Activated naive CD4-positive, alpha-beta T cell treated with anti-CD3 and anti-CD28 coated beads, Interleukin-2, amount 50 U/mL, for 72 hours (primary cell): ENCODE data around the gene RUVBL2. TPM values are rescaled to one million over a fixed set of nuclear protein-coding genes. Genes with fewer than 3 reads are reported as not detected.
A peak's percentile ranks its signal among the peaks of the same experiment; 100 is the strongest.

Source experiments
- ATAC-seq, 2 donors: fragments of 150-1000 bp; cut with Tn5 transposase; 2 replicates each; pipeline ENCODE4 v1.10.0; 2021; ENCODE audit warnings: mild to moderate bottlenecking in 2 of 2, moderate library complexity in 2 of 2
- DNase-seq, 2 donors: peaks; one replicate each; pipeline ENCODE4 v3.0.0; 2021 to 2022; ENCODE audit warnings: low spot score in 2 of 2
- H3K27ac Mint-ChIP-seq, 2 donors: one replicate each; pipeline ENCODE4 v1.8.0; 2022; ENCODE audit warnings: mild to moderate bottlenecking in 2 of 2, mixed read lengths in 2 of 2
- H3K36me3 Mint-ChIP-seq, 2 donors: one replicate each; pipeline ENCODE4 v1.8.0; 2022; ENCODE audit warnings: mixed read lengths in 2 of 2
- H3K9me3 Mint-ChIP-seq, 2 donors: one replicate each; pipeline ENCODE4 v1.8.0; 2022; ENCODE audit warnings: mixed read lengths in 2 of 2
- total RNA-seq, 2 donors: library from RNA; stranded (reverse); gene quantifications; one replicate each; pipeline ENCODE4 v1.2.3, GENCODE V29; 2022

The RUVBL2 gene
- total RNA-seq, 2 donors from 2014 or later = 135 to 160 TPM

GRCh38 chr19:48961673-48962028 is 32.0 kb upstream of the RUVBL2 start:
- Mint-ChIP-seq H3K36me3 (peaks cover 21 to 36% of the 10 kb centered on the region in 2 donors), H3K9me3 (no peaks in the 10 kb centered on the region), H3K27ac (peak overlapping the region; percentile 94 to 96)
- DNase-seq = no peak
- ATAC-seq = no peak

- ATAC-seq (peak; percentile 13 to 23), DNase-seq (peak; percentile 54 to 78)
- no peaks in the 10 kb centered on the region for H3K9me3 Mint-ChIP-seq
- H3K36me3 Mint-ChIP-seq = peaks cover 21 to 33% of the 10 kb centered on the region in 2 donors
- peak overlapping the region; percentile 94 to 96 for H3K27ac Mint-ChIP-seq
These were observed 31.4 kb upstream of the RUVBL2 start for GRCh38 chr19:48962029-48962848.

- Mint-ChIP-seq H3K36me3 (peaks cover 22 to 28% of the 10 kb centered on the region in 2 donors), H3K9me3 (no peaks in the 10 kb centered on the region), H3K27ac (peak overlapping the region; percentile 94 to 96)
- no peak for ATAC-seq
- DNase-seq = no peak
These were observed 30.9 kb upstream of the RUVBL2 start for GRCh38 chr19:48962849-48963165.

- Mint-ChIP-seq H3K36me3 (peaks cover 22 to 23% of the 10 kb centered on the region in 2 donors), H3K27ac (peak overlapping the region; percentile 96 to 100), H3K9me3 (no peaks in the 10 kb centered on the region)
- ATAC-seq = peak in 1 of 2 donors; percentile 44
- DNase-seq = peak; percentile 64 to 85
These were observed 30.1 kb upstream of the RUVBL2 start for GRCh38 chr19:48963371-48964204.

- H3K27ac Mint-ChIP-seq = peak overlapping the region; percentile 96 to 100
- peaks cover 19 to 22% of the 10 kb centered on the region in 2 donors for H3K36me3 Mint-ChIP-seq
- DNase-seq = peak in 1 of 2 donors; percentile 61
- ATAC-seq = no peak
- H3K9me3 Mint-ChIP-seq = no peaks in the 10 kb centered on the region
These were observed 29.3 kb upstream of the RUVBL2 start for GRCh38 chr19:48964205-48965039.

- DNase-seq = peak; percentile 95 to 96
- Mint-ChIP-seq H3K9me3 (no peaks in the 10 kb centered on the region), H3K36me3 (peaks cover 19 to 22% of the 10 kb centered on the region in 2 donors), H3K27ac (peak within 1 kb of the TSS; percentile 96 to 100)
- peak; percentile 66 to 72 for ATAC-seq
These were observed 28.5 kb upstream of the RUVBL2 start, which contains the start of gene FTL for GRCh38 chr19:48965040-48965805. Gene FTL, plus strand, starts transcription at chr19:48965309. Its CDS starts 199 bp downstream, at chr19:48965508.

GRCh38 chr19:48965806-48966540 is 27.7 kb upstream of the RUVBL2 start:
- DNase-seq (peak in 1 of 2 donors; percentile 83), ATAC-seq (peak; percentile 30 to 48)
- Mint-ChIP-seq H3K9me3 (no peaks in the 10 kb centered on the region), H3K36me3 (peaks cover 19 to 22% of the 10 kb centered on the region in 2 donors), H3K27ac (peak overlapping the region; percentile 96 to 100)

- Mint-ChIP-seq H3K36me3 (peaks cover 19 to 22% of the 10 kb centered on the region in 2 donors), H3K9me3 (no peaks in the 10 kb centered on the region), H3K27ac (peak overlapping the region; percentile 96 to 100)
- ATAC-seq (no peak), DNase-seq (no peak)
These were observed 26.9 kb upstream of the RUVBL2 start for GRCh38 chr19:48966541-48967345.

GRCh38 chr19:48967346-48968178 is 26.1 kb upstream of the RUVBL2 start:
- peak overlapping the region; percentile 96 to 100 for H3K27ac Mint-ChIP-seq
- DNase-seq = no peak
- no peak for ATAC-seq
- peaks cover 19 to 22% of the 10 kb centered on the region in 2 donors for H3K36me3 Mint-ChIP-seq
- H3K9me3 Mint-ChIP-seq = no peaks in the 10 kb centered on the region

GRCh38 chr19:48968179-48968661 is 25.5 kb upstream of the RUVBL2 start:
- no peak for DNase-seq
- no peak for ATAC-seq
- Mint-ChIP-seq H3K9me3 (no peaks in the 10 kb centered on the region), H3K36me3 (peaks cover 19 to 22% of the 10 kb centered on the region in 2 donors), H3K27ac (peak overlapping the region; percentile 51 to 96)

- DNase-seq (no peak), ATAC-seq (no peak)
- H3K27ac Mint-ChIP-seq = peak overlapping the region in 1 of 2 donors; percentile 96
- H3K36me3 Mint-ChIP-seq = peaks cover 19 to 22% of the 10 kb centered on the region in 2 donors
- H3K9me3 Mint-ChIP-seq = no peaks in the 10 kb centered on the region
These were observed 24.9 kb upstream of the RUVBL2 start for GRCh38 chr19:48968813-48969218.

GRCh38 chr19:48969276-48970138 is 24.2 kb upstream of the RUVBL2 start:
- ATAC-seq = peak in 1 of 2 donors; percentile 7
- H3K36me3 Mint-ChIP-seq = peaks cover 19 to 22% of the 10 kb centered on the region in 2 donors
- H3K27ac Mint-ChIP-seq = peak overlapping the region; percentile 44 to 96
- no peak for DNase-seq
- H3K9me3 Mint-ChIP-seq = no peaks in the 10 kb centered on the region
